ENCODE results near the gene KCNQ5.
"Not testable (repeated sequence)": the region's sequence is repeated elsewhere in the genome, so short reads cannot be mapped to it uniquely, and the experiment has no call there.

KCNQ5 gene

DNA sequence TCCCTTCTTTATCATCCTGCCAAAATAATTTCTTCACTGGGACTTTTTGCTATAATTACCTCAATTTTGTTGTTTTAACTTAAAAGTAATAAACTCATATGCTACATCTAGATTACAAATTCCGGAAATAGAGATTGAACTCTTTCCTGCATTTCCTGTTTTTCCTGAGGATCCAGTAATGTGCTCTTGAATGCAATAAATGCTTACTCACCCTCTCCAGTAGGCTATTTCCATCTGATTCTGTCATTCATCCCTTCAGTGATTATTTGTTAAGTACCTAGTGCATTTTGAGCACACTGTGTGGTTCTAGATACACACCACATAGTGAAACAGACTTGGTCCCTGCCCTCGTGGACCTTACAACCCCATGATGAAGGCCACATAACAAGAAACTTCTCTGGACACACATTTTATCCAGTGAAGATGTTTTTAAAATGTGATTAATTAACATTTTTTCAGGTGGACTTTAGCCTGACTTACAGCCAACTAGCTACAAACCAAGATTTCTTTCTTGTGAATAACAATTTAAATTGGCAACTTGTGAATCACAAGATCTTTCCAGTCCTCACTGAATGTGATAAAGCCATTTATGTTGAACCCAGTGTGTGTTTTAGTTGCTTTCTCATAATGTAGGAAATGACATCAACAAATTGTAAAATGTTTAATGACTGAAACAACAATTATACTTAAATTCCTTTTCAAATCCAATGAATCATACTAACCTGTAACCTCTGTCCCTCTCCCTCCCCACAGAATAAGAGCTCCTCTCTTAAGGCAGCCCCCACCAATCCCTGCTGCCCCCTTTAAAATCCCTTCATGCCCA is 331.2 kb downstream of the KCNQ5 start:
- DNase-seq (ENCODE audit: low spot score) = no peak

GRCh38 chr6:72953971-72954381 is 332.1 kb downstream of the KCNQ5 start:
- no peak for DNase-seq (ENCODE audit: low spot score)

DNA sequence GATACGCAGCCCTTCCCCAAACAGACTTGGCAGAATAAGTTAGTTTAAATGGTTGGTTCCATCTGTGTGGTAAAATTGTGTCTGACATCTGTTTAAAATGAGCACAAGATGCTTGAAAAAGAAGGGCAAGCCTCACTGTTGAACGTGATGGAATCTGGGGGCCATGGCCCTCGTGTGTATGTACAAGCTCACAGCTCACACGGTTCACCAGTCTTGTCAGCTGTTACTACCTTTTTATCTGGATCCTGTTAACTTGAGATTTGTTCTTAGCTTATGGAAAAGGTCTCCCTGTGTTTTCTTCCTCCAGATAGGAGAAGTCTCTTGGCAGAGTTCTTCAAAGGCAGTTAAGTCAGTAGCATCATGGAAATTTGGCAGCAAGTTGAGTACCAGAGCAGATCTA is 332.9 kb downstream of the KCNQ5 start:
- no peak for DNase-seq (ENCODE audit: low spot score)

DNA sequence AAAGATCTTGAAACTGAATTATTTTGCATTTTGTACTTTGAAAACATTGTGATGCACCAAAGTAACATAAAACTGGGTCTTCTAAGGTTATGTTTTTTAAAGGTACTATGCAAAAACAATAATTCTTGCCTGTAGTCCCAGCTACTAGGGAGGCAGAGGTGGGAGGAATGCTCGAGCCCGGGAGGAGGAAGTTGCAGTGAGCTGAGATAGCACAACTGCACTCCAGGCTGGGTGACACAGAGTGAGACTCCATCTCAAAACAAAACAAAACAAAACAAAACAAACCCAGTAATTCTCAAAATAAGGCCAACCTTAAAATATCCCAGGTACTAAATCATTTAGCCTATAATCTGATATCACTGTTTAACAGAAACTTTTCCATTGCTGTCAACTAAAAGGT is 333.8 kb downstream of the KCNQ5 start:
- DNase-seq (ENCODE audit: low spot score) = no peak

DNA sequence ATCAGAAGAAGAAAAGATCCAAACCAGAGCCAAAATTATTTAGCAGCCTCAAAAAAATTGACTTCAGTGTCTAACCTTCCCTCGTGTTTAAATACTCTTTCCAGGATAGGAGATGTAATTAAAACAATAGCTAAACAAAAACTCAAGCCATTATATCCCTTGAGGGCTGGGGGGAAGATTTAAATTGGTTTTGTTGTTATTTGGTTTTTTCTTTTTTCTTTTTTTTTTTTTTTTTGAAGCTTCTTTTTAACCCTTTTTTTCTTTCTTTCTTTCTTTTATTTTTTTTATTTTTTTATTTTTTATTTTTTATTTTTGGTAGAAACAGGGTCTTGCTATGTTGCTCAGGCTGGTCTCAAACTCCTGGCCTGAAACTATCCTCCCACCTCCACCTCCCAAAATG is 334.4 kb downstream of the KCNQ5 start:
- no peak for DNase-seq (ENCODE audit: low spot score)

DNA sequence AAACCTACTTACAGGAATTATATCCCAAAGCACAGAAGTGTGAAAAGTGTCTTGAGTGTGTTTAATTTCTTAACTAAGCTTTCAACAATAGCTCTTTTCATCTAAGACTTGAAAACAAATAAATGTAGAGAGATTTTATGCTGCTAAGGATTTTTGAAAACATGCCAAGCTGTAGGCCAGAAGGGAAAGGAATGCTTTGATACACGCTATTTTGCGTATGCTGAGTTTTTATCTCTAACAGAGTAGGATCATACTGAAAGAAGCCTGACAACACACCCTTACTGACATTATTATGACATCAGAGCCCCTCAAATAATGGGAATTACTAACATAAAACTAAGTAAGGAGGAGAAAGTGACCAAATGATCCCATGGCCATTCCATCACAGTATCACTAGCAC is 338.0 kb downstream of the KCNQ5 start:
- DNase-seq (ENCODE audit: low spot score) = no peak

DNA sequence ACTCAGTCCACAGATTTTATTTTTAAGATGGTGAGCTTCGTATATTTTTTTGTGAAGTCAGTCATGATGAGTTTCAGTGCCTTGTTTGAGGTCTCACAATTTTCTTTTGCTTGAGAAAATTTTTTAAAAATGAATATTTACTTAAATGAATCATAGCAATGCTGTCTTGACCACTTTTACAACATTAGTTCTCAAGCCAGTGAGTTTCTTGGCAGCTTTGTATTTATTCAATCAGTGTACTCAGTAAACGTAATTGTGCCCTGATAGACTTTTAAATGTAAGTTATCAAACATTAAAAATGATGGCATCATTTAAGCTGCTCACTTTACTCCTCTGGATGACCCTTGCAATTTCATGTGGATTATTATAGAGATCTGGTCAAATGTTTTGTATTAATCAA is 342.1 kb downstream of the KCNQ5 start:
- DNase-seq (ENCODE audit: low spot score) = no peak

- DNase-seq (ENCODE audit: low spot score) = no peak
Observed at GRCh38 chr6:72966628-72967280, 344.9 kb downstream of the KCNQ5 start.

GRCh38 chr6:72967329-72967728 is 345.5 kb downstream of the KCNQ5 start:
- no peak for DNase-seq (ENCODE audit: low spot score)

DNA sequence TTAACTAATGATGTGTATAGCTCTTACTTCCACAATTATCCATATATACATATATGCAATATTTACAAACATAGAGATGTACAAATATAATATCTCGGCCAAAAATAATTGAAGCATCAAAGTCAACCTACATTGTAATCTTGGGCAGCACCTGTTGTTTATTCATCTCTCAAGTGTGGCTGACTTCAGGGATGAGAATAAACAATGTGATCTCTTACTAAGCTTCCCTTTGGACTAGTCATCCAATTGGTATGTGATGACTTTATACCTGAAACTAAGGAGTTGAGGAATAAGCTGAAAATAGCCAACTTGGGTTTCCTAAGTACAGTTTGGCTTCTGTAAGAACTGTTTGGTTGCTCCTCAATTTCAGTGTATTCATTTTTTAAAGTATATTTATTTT is 346.8 kb downstream of the KCNQ5 start:
- no peak for DNase-seq (ENCODE audit: low spot score)

DNA sequence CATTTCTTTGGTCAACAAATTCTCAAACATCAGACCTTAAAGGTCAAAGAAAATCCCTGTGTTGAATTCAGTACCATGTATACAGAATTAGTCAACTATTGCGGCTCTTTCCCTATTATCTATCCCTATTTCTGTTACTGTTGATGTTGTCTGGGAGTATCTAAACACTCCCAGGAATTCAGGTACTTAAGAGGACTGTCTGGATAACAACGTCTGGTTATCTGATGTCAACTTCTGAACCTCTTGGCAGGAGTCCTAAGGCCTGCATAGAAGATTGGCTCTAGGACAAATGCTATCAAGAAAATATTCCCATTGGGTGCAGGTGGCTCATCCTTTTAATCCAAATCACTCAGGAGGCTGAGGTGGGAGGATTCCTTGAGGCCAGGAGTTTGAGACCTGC is 347.8 kb downstream of the KCNQ5 start:
- no peak for DNase-seq (ENCODE audit: low spot score)

- DNase-seq (ENCODE audit: low spot score) = no peak
Observed at GRCh38 chr6:72972579-72972978, 350.7 kb downstream of the KCNQ5 start.

- no peak for DNase-seq (ENCODE audit: low spot score)
Observed at GRCh38 chr6:72974276-72974675, 352.4 kb downstream of the KCNQ5 start.

DNA sequence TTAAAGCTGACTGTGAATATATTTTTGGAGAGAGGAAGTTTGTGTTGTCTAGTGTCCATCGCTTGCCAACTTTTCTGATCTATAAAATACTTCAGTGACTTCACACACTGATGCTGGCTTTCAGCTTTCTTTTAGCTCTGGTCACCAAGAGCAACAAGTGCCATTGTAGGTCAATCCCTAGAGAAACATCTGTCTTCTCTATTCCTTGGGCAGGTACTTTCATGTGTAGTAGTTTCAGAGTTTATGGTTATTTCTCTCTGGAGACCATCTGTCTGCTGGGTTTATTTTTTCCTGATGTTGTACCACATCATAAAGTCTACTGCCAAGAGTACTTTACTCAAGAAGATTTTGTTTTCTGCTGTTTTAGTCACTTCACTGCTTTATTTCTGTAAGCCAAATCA is 353.5 kb downstream of the KCNQ5 start:
- DNase-seq (ENCODE audit: low spot score) = no peak

- no peak for DNase-seq (ENCODE audit: low spot score)
Observed at GRCh38 chr6:72976484-72976883, 354.6 kb downstream of the KCNQ5 start.

- DNase-seq (ENCODE audit: low spot score) = no peak
Observed at GRCh38 chr6:72977114-72977513, 355.2 kb downstream of the KCNQ5 start.

DNA sequence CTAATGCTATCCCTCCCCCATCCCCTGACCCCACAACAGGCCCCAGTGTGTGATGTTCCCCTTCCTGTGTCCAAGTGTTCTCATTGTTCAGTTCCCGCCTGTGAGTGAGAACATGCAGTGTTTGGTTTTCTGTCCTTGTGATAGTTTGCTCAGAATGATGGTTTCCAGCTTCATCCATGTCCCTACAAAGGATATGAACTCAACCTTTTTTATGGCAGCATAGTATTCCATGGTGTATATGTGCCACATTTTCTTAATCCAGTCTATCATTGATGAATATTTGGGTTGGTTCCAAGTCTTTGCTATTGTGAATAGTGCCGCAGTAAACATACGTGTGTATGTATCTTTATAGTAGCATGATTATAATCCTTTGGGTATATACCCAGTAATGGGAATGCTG is 356.9 kb downstream of the KCNQ5 start:
- not testable (repeated sequence) for DNase-seq (ENCODE audit: low spot score)

- DNase-seq (ENCODE audit: low spot score) = not testable (repeated sequence)
Observed at GRCh38 chr6:72984189-72984831, 362.4 kb downstream of the KCNQ5 start.

DNA sequence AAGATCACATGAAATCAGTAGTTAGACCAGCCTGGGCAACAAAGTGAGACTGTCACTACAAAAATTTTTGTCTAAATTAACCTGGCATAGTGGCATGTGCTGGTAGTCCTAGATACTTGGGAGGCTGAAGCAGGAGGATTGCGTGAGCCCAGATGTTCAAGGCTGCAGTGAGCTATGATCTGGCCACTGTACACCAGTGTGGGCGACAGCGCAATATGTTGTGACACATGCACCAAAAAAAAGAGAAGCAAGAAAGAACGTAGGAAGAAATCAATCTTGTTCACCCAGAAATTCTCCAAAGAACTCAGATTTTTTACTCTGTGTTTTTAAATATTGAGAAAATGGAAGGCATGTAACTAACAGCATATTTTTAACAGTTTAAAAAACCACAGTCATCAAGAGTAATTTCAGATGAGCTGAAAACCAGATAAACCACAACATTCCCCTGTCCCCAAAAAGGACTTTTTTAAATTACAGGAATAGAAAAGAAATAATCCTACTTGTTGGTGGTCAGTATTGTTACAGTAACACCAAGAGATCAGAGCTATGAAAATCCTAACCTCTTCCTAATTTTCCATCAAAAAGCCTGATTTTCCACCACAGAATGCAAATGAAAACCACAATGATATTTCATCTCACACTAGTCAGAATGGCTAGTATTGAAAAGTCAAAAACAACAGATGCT is 363.3 kb downstream of the KCNQ5 start:
- no peak for DNase-seq (ENCODE audit: low spot score)

DNA sequence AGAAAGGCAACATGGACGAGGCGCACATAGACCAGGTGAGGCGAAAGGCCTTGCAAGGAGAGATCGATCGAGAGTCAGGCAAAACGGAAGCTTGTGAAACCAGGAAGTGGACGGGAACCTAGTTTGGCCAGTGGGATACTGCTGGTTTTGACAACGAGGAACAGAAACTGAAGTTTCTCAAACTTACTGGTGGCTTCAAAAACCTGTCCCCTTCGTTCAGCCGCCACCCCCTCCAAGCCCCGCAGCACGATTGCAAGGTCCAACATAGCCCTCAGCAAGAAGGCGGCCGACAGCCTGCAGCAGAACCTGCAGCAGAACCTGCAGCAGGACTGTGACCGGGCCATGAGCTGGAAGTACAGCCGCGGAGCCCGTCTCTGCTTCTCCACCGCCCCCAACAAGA is 365.4 kb downstream of the KCNQ5 start:
- no peak for DNase-seq (ENCODE audit: low spot score)

- no peak for DNase-seq (ENCODE audit: low spot score)
Observed at GRCh38 chr6:72999995-73000394, 378.1 kb downstream of the KCNQ5 start.

DNA sequence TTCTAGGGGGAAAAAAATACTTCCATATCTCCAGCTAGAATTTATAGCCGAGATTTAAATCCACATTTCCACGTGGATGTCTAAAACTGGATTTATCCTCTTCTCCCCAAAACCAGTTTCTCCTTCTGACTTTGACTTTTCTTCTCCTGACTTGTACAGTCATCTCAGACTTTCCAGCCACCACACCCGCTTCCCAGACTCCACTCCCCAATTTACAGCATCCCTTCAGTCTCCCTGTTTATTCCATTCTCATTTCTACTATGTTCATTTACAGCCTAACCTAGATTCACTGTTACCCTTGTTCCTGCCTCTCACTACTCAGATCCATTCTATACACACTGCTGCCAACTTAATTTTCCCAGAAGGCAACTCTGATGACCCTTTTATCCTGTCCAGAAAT is 378.6 kb downstream of the KCNQ5 start:
- DNase-seq (ENCODE audit: low spot score) = no peak

DNA sequence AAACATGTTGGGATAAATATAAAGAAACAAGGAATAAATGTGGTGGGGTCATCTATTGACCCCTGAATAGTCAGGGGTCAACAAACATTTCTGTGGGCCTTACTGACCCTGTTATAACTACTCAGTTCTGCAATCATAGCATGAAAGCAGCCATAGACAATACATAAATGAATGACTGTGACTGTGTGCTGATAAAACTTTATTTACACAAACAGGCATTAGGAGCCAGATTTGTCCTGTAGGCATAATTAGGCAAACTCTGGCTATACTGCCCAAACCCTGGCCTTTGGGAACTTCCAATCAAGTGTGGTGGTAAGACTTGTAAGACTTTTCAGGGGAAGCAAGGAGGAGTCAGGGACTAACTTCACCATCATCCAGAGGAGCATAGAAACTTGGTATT is 380.7 kb downstream of the KCNQ5 start:
- no peak for DNase-seq (ENCODE audit: low spot score)

All from activated CD4-positive, alpha-beta T cell treated with anti-CD3 and anti-CD28 coated beads, Interleukin-2, Interleukin-4, amounts not matched to agents 100 ng/mL and 50 ng/mL, durations not matched to agents 16 hours and 8 hours (primary cell).